GM12892 (cell line): ENCODE data around the gene APOBEC3A.
A peak's percentile ranks its signal among the peaks of the same experiment; 100 is the strongest.
"Not testable (repeated sequence)": the region's sequence is repeated elsewhere in the genome, so short reads cannot be mapped to it uniquely, and the experiment has no call there.

ENCODE experiments used
- DNase-seq: peaks from one replicate; pipeline ENCODE4 v3.0.0; 2011; ENCODE audit not compliant: insufficient read length
- FAIRE-seq: peaks from 2 replicates; lab custom pipeline; 2011; peaks lifted over from hg19 to GRCh38; lab: Jason Lieb, UNC
- POLR2A ChIP-seq: IDR thresholded peaks from 2 replicates; pipeline ENCODE4 v1.6.1; 2011; ENCODE audit warnings: low read depth, low read length, control low read depth
- POLR2AphosphoS5 ChIP-seq: IDR thresholded peaks from 2 replicates; pipeline ENCODE4 v1.6.1; 2011; ENCODE audit warnings: low read depth, low read length, control low read depth
- TAF1 ChIP-seq: IDR thresholded peaks from 2 replicates; pipeline ENCODE4 v1.6.1; 2011; ENCODE audit warnings: low read depth, mild to moderate bottlenecking, control low read depth, low read length, borderline replicate concordance

The APOBEC3A gene

GRCh38 chr22:38987171-38987895 is 29.9 kb downstream of the APOBEC3A start:
- FAIRE-seq = no peak

GRCh38 chr22:38989466-38989865 is 32.1 kb downstream of the APOBEC3A start:
- no peak for TF ChIP-seq POLR2A
- TF ChIP-seq TAF1 = no peak
- TF ChIP-seq POLR2AphosphoS5 = no peak
- FAIRE-seq (no peak), DNase-seq (no peak)

More at GRCh38 chr22:38987171-38987895, 29.9 kb downstream of the APOBEC3A start:
- no peak for DNase-seq
- TF ChIP-seq POLR2AphosphoS5 = no peak
- TF ChIP-seq POLR2A = no peak
- no peak for TF ChIP-seq TAF1

GRCh38 chr22:38992871-38993371 is 35.5 kb downstream of the APOBEC3A start:
- not testable (repeated sequence) for FAIRE-seq

GRCh38 chr22:38996105-38996504 is 38.7 kb downstream of the APOBEC3A start:
- no peak for FAIRE-seq
- no peak for DNase-seq
- TF ChIP-seq POLR2A (no peak), TAF1 (no peak), POLR2AphosphoS5 (no peak)

More at GRCh38 chr22:38992871-38993371, 35.5 kb downstream of the APOBEC3A start:
- DNase-seq = not testable (repeated sequence)

- FAIRE-seq (no peak), DNase-seq (no peak)
- no peak for TF ChIP-seq TAF1
- no peak for TF ChIP-seq POLR2AphosphoS5
- no peak for TF ChIP-seq POLR2A
Measured at GRCh38 chr22:38997518-38997917, 40.1 kb downstream of the APOBEC3A start.

- DNase-seq = peak; percentile 77
- peak; percentile 93 for FAIRE-seq
- TF ChIP-seq POLR2A (no peak), POLR2AphosphoS5 (no peak), TAF1 (no peak)
Measured at GRCh38 chr22:39003165-39003638, 45.8 kb downstream of the APOBEC3A start.

GRCh38 chr22:39007177-39007576 is 49.8 kb downstream of the APOBEC3A start:
- no peak for DNase-seq
- no peak for FAIRE-seq
- TF ChIP-seq TAF1 = no peak
- TF ChIP-seq POLR2AphosphoS5 = no peak
- no peak for TF ChIP-seq POLR2A

GRCh38 chr22:39008271-39008850 is 51.0 kb downstream of the APOBEC3A start:
- not testable (repeated sequence) for DNase-seq, FAIRE-seq

GRCh38 chr22:39010946-39011345 is 53.5 kb downstream of the APOBEC3A start:
- no peak for DNase-seq
- TF ChIP-seq POLR2A = no peak
- no peak for TF ChIP-seq TAF1
- no peak for TF ChIP-seq POLR2AphosphoS5
- FAIRE-seq = no peak
